Measurements from ENCODE around the gene NPTX2.

The NPTX2 gene

DNA sequence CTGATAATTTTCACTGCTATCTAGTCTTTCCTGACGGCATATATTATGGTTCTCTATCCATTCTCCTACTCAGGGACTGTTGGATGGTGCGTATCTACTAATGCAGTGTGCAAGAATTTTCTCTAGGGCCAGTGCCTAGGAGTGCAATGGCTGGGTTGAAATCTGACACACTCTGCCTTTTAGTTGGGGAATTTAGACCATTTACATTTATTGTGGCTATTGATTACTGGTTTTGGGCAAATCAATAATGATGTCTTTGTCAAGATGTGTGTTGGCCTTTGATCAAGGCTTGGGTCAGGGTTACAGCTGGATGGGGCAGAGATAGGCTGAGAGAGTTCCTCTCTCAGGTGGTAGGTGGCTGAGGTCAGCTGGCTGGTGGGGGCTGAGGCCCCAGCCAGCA is 21.8 kb downstream of the NPTX2 start:
- H3K14ac ChIP-seq (ENCODE audit: low read length in 2 of 2) = no peak overlapping the region
- WGBS = 75% methylated on average over 1 of the region's 2 CpGs
- H4K91ac ChIP-seq (ENCODE audit: low read length) = no peak overlapping the region

DNA sequence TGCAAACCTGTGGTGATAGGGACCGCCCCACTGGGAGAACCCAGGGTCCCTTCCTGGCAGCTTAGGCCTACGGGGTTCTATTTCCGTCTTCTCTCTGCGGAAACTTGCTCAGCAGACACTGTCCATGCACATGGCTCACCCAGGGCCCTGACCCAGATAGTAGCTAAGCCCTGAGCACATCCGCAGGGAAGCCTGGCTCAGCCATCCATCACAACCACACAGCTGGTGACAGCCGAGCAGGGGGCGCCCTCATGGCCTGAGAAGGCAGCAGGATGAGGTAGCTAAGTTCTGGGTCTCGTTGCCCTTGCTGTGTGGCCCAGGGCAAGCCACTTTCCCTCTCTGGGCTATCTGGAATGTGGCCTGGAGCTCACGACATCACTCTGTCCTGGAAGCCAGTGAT is 23.3 kb downstream of the NPTX2 start:
- Histone ChIP-seq H3K9me3 (ENCODE audit: control insufficient read depth, low read length) (peaks cover 23% of the 10 kb centered on the region), H3K18ac (ENCODE audit: low read depth in 1 of 2, low read length in 2 of 2) (no peak overlapping the region), H3K4me2 (ENCODE audit: low read length, poor library complexity, severe bottlenecking) (no peak overlapping the region), H3K79me1 (replicated peaks; ENCODE audit: low read length, poor library complexity, severe bottlenecking) (no peaks in the 10 kb centered on the region), H3K4ac (ENCODE audit: low read depth in 1 of 2, low read length in 2 of 2) (no peak overlapping the region), H3K36me3 (ENCODE audit: control insufficient read depth in 1 of 2, insufficient read depth in 2 of 2, low read depth in 1 of 2, low read length in 2 of 2) (no peaks in the 10 kb centered on the region), H2BK5ac (ENCODE audit: low read depth, low read length, poor library complexity, severe bottlenecking) (no peak overlapping the region), H2AFZ (ENCODE audit: low read depth, low read length) (no peak overlapping the region), H3K23ac (ENCODE audit: low read length in 2 of 2) (no peak overlapping the region), H3K27me3 (ENCODE audit: control insufficient read depth in 1 of 2, insufficient read depth in 1 of 2, low read length in 2 of 2) (no peaks in the 10 kb centered on the region), H3K14ac (ENCODE audit: low read length in 2 of 2) (no peak overlapping the region), H3K4me3 (ENCODE audit: insufficient read depth in 1 of 2, low read depth in 1 of 2, low read length in 2 of 2) (no peak overlapping the region), H2BK120ac (ENCODE audit: low read depth, low read length) (no peak overlapping the region), H2BK15ac (ENCODE audit: low read depth, poor library complexity, severe bottlenecking) (no peak overlapping the region), H2BK12ac (ENCODE audit: low read length in 2 of 2) (no peak overlapping the region), H3K9ac (ENCODE audit: low read length) (no peak overlapping the region), H4K8ac (ENCODE audit: low read length) (no peak overlapping the region), H2AK5ac (ENCODE audit: low read length, severe bottlenecking) (no peak overlapping the region), H3K4me1 (ENCODE audit: control insufficient read depth, insufficient read depth, low read depth, low read length) (no peaks in the 10 kb centered on the region), H4K91ac (ENCODE audit: low read length) (no peak overlapping the region), H3K27ac (ENCODE audit: low read length, poor library complexity, severe bottlenecking) (no peak overlapping the region)
- WGBS = 62% methylated on average over 9 of the region's 9 CpGs
- no peak for DNase-seq

More for the DNA sequence above, 21.8 kb downstream of the NPTX2 start:
- Histone ChIP-seq H3K18ac (ENCODE audit: low read depth in 1 of 2, low read length in 2 of 2) (no peak overlapping the region), H3K4ac (ENCODE audit: low read depth in 1 of 2, low read length in 2 of 2) (no peak overlapping the region), H3K27ac (ENCODE audit: low read length, poor library complexity, severe bottlenecking) (no peak overlapping the region), H3K27me3 (ENCODE audit: control insufficient read depth in 1 of 2, insufficient read depth in 1 of 2, low read length in 2 of 2) (no peaks in the 10 kb centered on the region), H2BK120ac (ENCODE audit: low read depth, low read length) (no peak overlapping the region), H3K79me1 (replicated peaks; ENCODE audit: low read length, poor library complexity, severe bottlenecking) (no peaks in the 10 kb centered on the region), H3K9ac (ENCODE audit: low read length) (no peak overlapping the region), H3K4me2 (ENCODE audit: low read length, poor library complexity, severe bottlenecking) (no peak overlapping the region), H3K36me3 (ENCODE audit: control insufficient read depth in 1 of 2, insufficient read depth in 2 of 2, low read depth in 1 of 2, low read length in 2 of 2) (no peaks in the 10 kb centered on the region), H3K4me1 (ENCODE audit: control insufficient read depth, insufficient read depth, low read depth, low read length) (no peaks in the 10 kb centered on the region), H2BK5ac (ENCODE audit: low read depth, low read length, poor library complexity, severe bottlenecking) (no peak overlapping the region), H2AK5ac (ENCODE audit: low read length, severe bottlenecking) (no peak overlapping the region), H3K4me3 (ENCODE audit: insufficient read depth in 1 of 2, low read depth in 1 of 2, low read length in 2 of 2) (no peak overlapping the region), H3K23ac (ENCODE audit: low read length in 2 of 2) (no peak overlapping the region), H2BK12ac (ENCODE audit: low read length in 2 of 2) (no peak overlapping the region), H2AFZ (ENCODE audit: low read depth, low read length) (no peak overlapping the region), H3K9me3 (ENCODE audit: control insufficient read depth, low read length) (peaks cover 23% of the 10 kb centered on the region), H4K8ac (ENCODE audit: low read length) (no peak overlapping the region), H2BK15ac (ENCODE audit: low read depth, poor library complexity, severe bottlenecking) (no peak overlapping the region)
- no peak for DNase-seq

DNA sequence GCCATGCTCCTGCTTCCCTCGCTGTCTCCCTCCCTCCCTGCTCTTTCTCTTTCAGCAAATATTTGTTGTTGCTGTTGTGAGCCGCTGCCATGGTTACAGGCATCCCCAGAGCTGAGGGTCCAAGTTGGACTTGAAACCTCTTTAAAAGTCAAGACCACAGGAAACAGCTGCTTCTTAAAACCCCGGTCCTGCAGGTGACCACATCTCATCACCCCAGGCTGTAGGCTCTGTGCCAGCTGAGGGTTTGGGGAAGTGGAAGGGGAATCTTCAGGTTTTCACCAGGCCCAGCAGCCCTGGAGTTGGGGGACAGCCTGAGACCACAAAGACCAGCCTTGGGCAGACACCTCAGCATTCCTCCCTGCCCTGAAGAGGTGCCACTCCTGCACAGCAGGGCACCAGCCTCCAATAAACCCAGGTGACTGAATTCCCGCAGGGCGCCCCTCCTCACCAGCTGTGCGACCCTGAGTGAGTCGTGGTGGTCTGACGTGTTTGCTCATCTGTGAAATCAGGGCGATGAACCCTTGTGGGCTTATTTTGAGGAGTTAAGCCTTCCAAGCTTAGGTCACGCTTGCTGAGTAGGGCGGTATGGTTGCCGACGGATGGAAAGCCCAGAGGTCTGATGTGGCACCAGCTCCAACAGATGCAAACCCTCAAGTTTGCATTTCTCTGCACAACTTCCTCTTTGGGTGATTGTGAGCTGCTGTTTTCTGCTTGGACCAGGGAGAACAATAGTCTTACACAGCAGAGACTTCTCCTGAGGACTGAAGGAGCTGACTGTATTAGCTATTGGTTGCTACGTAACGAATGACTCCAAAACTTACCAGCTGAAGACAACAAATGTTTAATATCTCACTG is 24.8 kb downstream of the NPTX2 start:
- Histone ChIP-seq H3K4me2 (ENCODE audit: low read length, poor library complexity, severe bottlenecking) (no peak overlapping the region), H3K27ac (ENCODE audit: low read length, poor library complexity, severe bottlenecking) (no peak overlapping the region), H3K4me1 (ENCODE audit: control insufficient read depth, insufficient read depth, low read depth, low read length) (no peaks in the 10 kb centered on the region), H2BK15ac (ENCODE audit: low read depth, poor library complexity, severe bottlenecking) (no peak overlapping the region), H2AFZ (ENCODE audit: low read depth, low read length) (no peak overlapping the region), H4K91ac (ENCODE audit: low read length) (no peak overlapping the region), H3K4ac (ENCODE audit: low read depth in 1 of 2, low read length in 2 of 2) (no peak overlapping the region), H3K14ac (ENCODE audit: low read length in 2 of 2) (no peak overlapping the region), H3K23ac (ENCODE audit: low read length in 2 of 2) (no peak overlapping the region), H2BK12ac (ENCODE audit: low read length in 2 of 2) (no peak overlapping the region), H2BK5ac (ENCODE audit: low read depth, low read length, poor library complexity, severe bottlenecking) (no peak overlapping the region), H4K8ac (ENCODE audit: low read length) (no peak overlapping the region), H3K27me3 (ENCODE audit: control insufficient read depth in 1 of 2, insufficient read depth in 1 of 2, low read length in 2 of 2) (no peaks in the 10 kb centered on the region), H3K79me1 (replicated peaks; ENCODE audit: low read length, poor library complexity, severe bottlenecking) (no peaks in the 10 kb centered on the region), H3K36me3 (ENCODE audit: control insufficient read depth in 1 of 2, insufficient read depth in 2 of 2, low read depth in 1 of 2, low read length in 2 of 2) (no peaks in the 10 kb centered on the region), H2AK5ac (ENCODE audit: low read length, severe bottlenecking) (no peak overlapping the region), H3K9me3 (ENCODE audit: control insufficient read depth, low read length) (peaks cover 23% of the 10 kb centered on the region), H3K4me3 (ENCODE audit: insufficient read depth in 1 of 2, low read depth in 1 of 2, low read length in 2 of 2) (no peak overlapping the region), H3K9ac (ENCODE audit: low read length) (no peak overlapping the region), H3K18ac (ENCODE audit: low read depth in 1 of 2, low read length in 2 of 2) (no peak overlapping the region), H2BK120ac (ENCODE audit: low read depth, low read length) (no peak overlapping the region)
- WGBS = 78% methylated on average over 11 of the region's 15 CpGs
- no peak for DNase-seq

DNA sequence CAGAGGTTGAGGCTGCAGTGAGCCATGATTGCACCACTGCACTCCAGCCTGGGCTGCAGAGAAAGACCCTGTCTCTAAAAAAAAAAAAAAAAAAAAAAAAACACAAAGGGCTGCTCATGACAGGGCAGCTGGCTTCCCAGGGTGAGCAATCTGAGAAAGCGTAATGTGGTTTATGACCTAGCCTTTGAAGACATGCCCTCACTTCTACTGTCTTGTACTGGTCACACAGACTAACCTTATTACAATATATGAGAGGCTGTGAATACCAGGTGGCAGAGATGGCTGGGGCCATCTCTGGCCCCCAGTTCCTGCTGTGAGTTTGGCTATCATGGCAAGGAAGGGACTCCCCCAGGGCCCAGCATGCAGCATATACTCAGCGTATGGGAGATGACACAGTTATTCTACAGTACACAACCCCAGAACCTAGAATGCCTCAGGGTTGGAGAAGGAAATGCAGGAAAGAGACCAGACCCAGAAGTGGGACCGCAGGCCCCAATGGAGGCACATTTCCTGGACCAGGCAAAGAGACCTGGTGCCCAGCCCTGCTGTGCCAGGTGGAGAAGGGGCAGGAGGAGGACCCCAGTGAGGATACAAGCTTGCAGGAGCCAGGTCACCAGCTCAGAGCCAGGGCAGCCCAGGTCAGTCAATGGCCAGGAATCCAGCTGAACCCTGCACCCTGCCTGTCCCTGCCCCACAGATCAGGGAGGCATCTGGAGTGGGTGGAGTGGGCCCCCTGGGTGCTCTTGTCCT is 26.3 kb downstream of the NPTX2 start:
- H3K4me1 ChIP-seq (ENCODE audit: control insufficient read depth, insufficient read depth, low read depth, low read length) = no peaks in the 10 kb centered on the region
- no peak overlapping the region for H4K8ac ChIP-seq (ENCODE audit: low read length)
- H2BK15ac ChIP-seq (ENCODE audit: low read depth, poor library complexity, severe bottlenecking) = no peak overlapping the region
- no peak overlapping the region for H3K14ac ChIP-seq (ENCODE audit: low read length in 2 of 2)
- H3K9ac ChIP-seq (ENCODE audit: low read length) = no peak overlapping the region
- no peak overlapping the region for H2BK12ac ChIP-seq (ENCODE audit: low read length in 2 of 2)
- H3K79me1 ChIP-seq (replicated peaks; ENCODE audit: low read length, poor library complexity, severe bottlenecking) = no peaks in the 10 kb centered on the region
- H4K91ac ChIP-seq (ENCODE audit: low read length) = no peak overlapping the region
- H3K36me3 ChIP-seq (ENCODE audit: control insufficient read depth in 1 of 2, insufficient read depth in 2 of 2, low read depth in 1 of 2, low read length in 2 of 2) = no peaks in the 10 kb centered on the region
- H3K9me3 ChIP-seq (ENCODE audit: control insufficient read depth, low read length) = peaks cover 15% of the 10 kb centered on the region
- H3K4me3 ChIP-seq (ENCODE audit: insufficient read depth in 1 of 2, low read depth in 1 of 2, low read length in 2 of 2) = no peak overlapping the region
- H2AFZ ChIP-seq (ENCODE audit: low read depth, low read length) = no peak overlapping the region
- H3K27me3 ChIP-seq (ENCODE audit: control insufficient read depth in 1 of 2, insufficient read depth in 1 of 2, low read length in 2 of 2) = no peaks in the 10 kb centered on the region
- no peak overlapping the region for H2BK5ac ChIP-seq (ENCODE audit: low read depth, low read length, poor library complexity, severe bottlenecking)
- no peak overlapping the region for H2AK5ac ChIP-seq (ENCODE audit: low read length, severe bottlenecking)
- DNase-seq = no peak
- no peak overlapping the region for H3K4me2 ChIP-seq (ENCODE audit: low read length, poor library complexity, severe bottlenecking)
- 68% methylated on average over 2 of the region's 3 CpGs for WGBS
- H3K4ac ChIP-seq (ENCODE audit: low read depth in 1 of 2, low read length in 2 of 2) = no peak overlapping the region
- H3K18ac ChIP-seq (ENCODE audit: low read depth in 1 of 2, low read length in 2 of 2) = no peak overlapping the region
- H3K23ac ChIP-seq (ENCODE audit: low read length in 2 of 2) = no peak overlapping the region
- no peak overlapping the region for H3K27ac ChIP-seq (ENCODE audit: low read length, poor library complexity, severe bottlenecking)
- H2BK120ac ChIP-seq (ENCODE audit: low read depth, low read length) = no peak overlapping the region

Data from mesenchymal stem cell (in vitro differentiated cells and primary cell).